DMS79 treated with DMSO at 0.1 percent for 48 hours (cell line): Measurements from ENCODE around the gene MYOC.
"Not testable (repeated sequence)": the region's sequence is repeated elsewhere in the genome, so short reads cannot be mapped to it uniquely, and the experiment has no call there.

Experiments used
- DNase-seq: peaks from one replicate; lab custom pipeline; 2025; lab: John Stamatoyannopoulos, UW

Gene MYOC

GRCh38 chr1:171606402-171606941, 46.0 kb downstream of the MYOC start:
- no peak for DNase-seq

GRCh38 chr1:171603042-171603441, 49.4 kb downstream of the MYOC start:
- DNase-seq, result not testable (repeated sequence)

- DNase-seq, result no peak
Measured at GRCh38 chr1:171600862-171601261, 51.6 kb downstream of the MYOC start.

- DNase-seq, result not testable (repeated sequence)
Measured at GRCh38 chr1:171600310-171600709, 52.2 kb downstream of the MYOC start.

- no peak for DNase-seq
Measured at GRCh38 chr1:171597203-171597602, 55.3 kb downstream of the MYOC start.

GRCh38 chr1:171596705-171597104, 55.8 kb downstream of the MYOC start:
- DNase-seq, result no peak

- DNase-seq, result no peak
Measured at GRCh38 chr1:171596119-171596518, 56.4 kb downstream of the MYOC start.

- DNase-seq, result no peak
Measured at GRCh38 chr1:171595324-171595723, 57.2 kb downstream of the MYOC start.

GRCh38 chr1:171590022-171590421, 62.5 kb downstream of the MYOC start:
- DNase-seq, result no peak

- no peak for DNase-seq
Measured at GRCh38 chr1:171588230-171588629, 64.3 kb downstream of the MYOC start.

GRCh38 chr1:171585715-171586114, 66.8 kb downstream of the MYOC start:
- DNase-seq, result no peak
